HG02884 (cell line): ENCODE results near the gene APBB1IP.
"Not testable (repeated sequence)": the region's sequence is repeated elsewhere in the genome, so short reads cannot be mapped to it uniquely, and the experiment has no call there.

ENCODE experiments used
- ATAC-seq: cut with Tn5 transposase; IDR thresholded peaks from one replicate; pipeline ENCODE4 v1.9.1; 2021; ENCODE audit warnings: mild to moderate bottlenecking, moderate library complexity; ENCODE audit not compliant: unreplicated experiment

APBB1IP gene

GRCh38 chr10:26437637-26438461 lies at the start of gene APBB1IP:
TSS of gene APBB1IP (plus strand) at chr10:26438341. CDS start at chr10:26492327, 53,986 bp downstream.
- ATAC-seq = peak; percentile 51

- ATAC-seq = no peak
Measured at GRCh38 chr10:26389533-26389932, 48.6 kb upstream of the APBB1IP start.

- ATAC-seq = no peak
Measured at GRCh38 chr10:26391701-26392695, 46.1 kb upstream of the APBB1IP start.

- ATAC-seq = not testable (repeated sequence)
Measured at GRCh38 chr10:26398353-26398752, 39.8 kb upstream of the APBB1IP start.

GRCh38 chr10:26407406-26407969 lies 30.7 kb upstream of the APBB1IP start:
- no peak for ATAC-seq

- no peak for ATAC-seq
Measured at GRCh38 chr10:26408858-26409494, 29.2 kb upstream of the APBB1IP start.

- no peak for ATAC-seq
Measured at GRCh38 chr10:26410356-26410755, 27.8 kb upstream of the APBB1IP start.

- ATAC-seq = no peak
Measured at GRCh38 chr10:26412932-26413331, 25.2 kb upstream of the APBB1IP start.

- ATAC-seq = no peak
Measured at GRCh38 chr10:26413375-26413774, 24.8 kb upstream of the APBB1IP start.

- no peak for ATAC-seq
Measured at GRCh38 chr10:26417136-26417535, 21.0 kb upstream of the APBB1IP start.

- no peak for ATAC-seq
Measured at GRCh38 chr10:26422977-26423376, 15.2 kb upstream of the APBB1IP start.

GRCh38 chr10:26423722-26424121 lies 14.4 kb upstream of the APBB1IP start:
- no peak for ATAC-seq

- peak; percentile 94 for ATAC-seq
Measured at GRCh38 chr10:26430641-26431163, 7.4 kb upstream of the APBB1IP start.

GRCh38 chr10:26432938-26433337 lies 5.2 kb upstream of the APBB1IP start:
- ATAC-seq = no peak

GRCh38 chr10:26435852-26436251 lies 2.3 kb upstream of the APBB1IP start:
- ATAC-seq = no peak

- no peak for ATAC-seq
Measured at GRCh38 chr10:26436848-26437247, 1.3 kb upstream of the APBB1IP start.

GRCh38 chr10:26438534-26439341 lies 597 bp downstream of the APBB1IP start:
- ATAC-seq = peak; percentile 46

- ATAC-seq = no peak
Measured at GRCh38 chr10:26439406-26440087, 1.4 kb downstream of the APBB1IP start.

GRCh38 chr10:26440088-26440470 lies 1.9 kb downstream of the APBB1IP start:
- no peak for ATAC-seq
